ENCODE results near the gene SFXN5.

Gene SFXN5

DNA sequence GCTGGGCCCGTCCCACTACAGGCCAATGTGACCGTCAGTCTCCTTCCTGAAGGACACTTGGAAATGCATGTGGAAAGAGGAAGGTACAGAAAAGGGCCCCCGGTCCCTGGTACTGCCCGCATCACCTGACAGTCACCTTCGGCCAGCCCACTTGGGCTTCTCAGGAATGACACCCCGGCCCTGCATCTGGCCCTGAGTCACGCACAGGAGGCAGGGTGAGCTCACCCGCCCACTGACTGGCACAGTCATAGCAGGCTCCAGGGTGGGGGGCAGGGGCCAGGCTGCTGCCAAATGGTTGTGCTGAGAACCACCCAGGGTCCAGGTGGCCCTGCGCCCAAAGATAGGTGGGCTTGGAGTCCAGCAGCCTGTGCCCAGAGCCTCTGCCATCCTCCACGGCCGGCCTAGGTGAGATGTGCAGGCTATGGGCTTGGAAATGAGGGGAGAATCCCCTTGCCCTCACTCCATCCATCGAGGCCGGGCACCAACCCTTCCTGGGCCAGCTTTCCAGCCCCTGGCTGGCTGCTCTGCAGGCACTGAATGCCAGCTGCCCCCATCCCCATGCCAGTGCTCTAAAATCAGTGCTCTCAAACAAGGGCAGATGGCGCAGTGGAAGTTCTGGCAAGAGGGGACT lies 140.1 kb downstream of the SFXN5 start:
- DNase-seq (ENCODE audit: insufficient read length, low spot score): no peak
- FAIRE-seq: no peak

DNA sequence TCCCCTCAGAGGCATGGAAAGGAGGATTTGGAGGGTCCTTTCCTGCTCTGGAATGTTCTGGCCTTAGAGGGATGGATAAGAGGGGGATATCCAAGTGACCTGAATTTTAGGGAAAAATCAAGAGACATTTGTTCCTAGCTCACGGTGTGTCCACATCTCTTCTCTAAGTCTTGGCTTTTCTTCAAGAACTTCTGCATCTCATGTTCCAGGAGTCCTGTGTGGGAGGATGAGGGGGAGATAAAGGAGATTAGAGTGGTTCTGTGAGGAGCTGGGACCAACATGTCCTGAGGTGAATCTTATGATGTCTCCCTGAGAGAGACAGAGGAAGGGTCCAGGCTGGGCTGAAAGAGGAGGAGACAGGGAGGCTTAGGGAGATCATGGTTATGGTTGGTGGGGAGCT lies 142.5 kb downstream of the SFXN5 start:
- no peak for DNase-seq (ENCODE audit: insufficient read length, low spot score)
- no peak for FAIRE-seq

DNA sequence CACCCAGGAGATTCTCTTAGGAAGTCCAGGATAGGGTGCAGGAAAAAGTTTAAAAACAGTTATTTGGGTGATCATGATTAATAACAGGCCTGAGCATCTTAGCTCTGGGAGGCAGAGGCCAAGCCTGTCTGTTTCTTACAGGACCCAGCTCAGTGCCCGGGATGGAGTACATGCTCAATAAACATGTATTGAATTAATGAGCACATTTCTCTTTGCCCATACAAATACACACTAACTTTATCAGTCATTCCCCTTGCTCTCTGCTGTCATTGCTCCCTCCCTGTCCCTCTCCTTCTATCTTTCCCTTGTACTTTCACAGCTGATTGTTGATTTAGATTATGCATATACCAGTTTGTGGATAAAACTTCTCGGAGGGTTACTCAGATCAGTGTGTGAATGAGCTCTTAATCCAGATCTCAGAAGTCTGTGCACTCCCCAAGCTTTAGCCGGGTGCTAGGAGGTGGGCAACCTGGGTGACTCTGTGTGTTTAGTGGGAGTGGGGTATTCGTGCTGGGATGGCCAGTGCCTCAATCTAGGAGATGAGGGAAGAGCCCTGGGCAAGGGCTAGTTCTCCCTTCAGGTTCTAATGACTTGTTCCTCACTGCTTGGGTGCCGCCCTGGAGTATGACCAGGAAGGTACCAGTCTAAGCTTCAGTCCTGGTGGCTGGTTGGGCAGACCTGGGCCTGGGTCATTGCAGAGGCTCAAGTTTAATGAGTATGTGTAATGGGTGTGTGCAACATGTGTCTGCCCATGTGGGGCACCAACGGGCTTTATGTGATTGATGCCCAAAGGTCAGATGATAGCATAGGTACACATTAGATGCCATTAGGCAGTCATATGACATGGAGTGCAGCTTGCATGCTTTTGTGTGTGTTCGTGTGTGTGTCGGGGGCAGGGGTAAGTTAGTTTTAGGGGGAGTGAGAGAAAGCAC lies 143.6 kb downstream of the SFXN5 start:
- FAIRE-seq (no peak), DNase-seq (ENCODE audit: insufficient read length, low spot score) (no peak)

GRCh38 chr2:72926811-72927465 lies 144.6 kb downstream of the SFXN5 start:
- DNase-seq (ENCODE audit: insufficient read length, low spot score): no peak
- no peak for FAIRE-seq

DNA sequence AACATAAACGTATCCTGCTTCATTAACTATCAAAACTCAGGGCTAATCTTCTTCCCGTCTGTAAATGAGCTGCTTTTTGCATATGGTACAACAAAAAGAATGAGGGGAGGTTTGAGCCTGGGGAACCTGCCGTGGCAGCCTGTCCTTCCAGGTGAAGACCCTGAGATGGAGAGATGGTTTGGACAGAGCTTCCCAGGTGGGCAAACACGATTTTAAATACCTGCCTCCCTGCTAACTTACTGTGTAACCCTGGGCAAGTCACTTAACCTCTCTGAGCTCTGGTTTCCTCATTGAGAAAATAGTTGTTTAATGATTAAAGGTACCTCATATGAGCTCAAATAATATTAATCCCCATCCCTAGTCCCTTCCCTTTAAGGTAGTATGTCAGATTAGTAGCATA lies 145.1 kb downstream of the SFXN5 start:
- no peak for DNase-seq (ENCODE audit: insufficient read length, low spot score)
- no peak for FAIRE-seq

GRCh38 chr2:72925328-72925943 lies 146.1 kb downstream of the SFXN5 start:
- DNase-seq (ENCODE audit: insufficient read length, low spot score) (no peak), FAIRE-seq (no peak)

GRCh38 chr2:72924353-72925240 lies 146.9 kb downstream of the SFXN5 start:
- no peak for DNase-seq (ENCODE audit: insufficient read length, low spot score)
- no peak for FAIRE-seq

DNA sequence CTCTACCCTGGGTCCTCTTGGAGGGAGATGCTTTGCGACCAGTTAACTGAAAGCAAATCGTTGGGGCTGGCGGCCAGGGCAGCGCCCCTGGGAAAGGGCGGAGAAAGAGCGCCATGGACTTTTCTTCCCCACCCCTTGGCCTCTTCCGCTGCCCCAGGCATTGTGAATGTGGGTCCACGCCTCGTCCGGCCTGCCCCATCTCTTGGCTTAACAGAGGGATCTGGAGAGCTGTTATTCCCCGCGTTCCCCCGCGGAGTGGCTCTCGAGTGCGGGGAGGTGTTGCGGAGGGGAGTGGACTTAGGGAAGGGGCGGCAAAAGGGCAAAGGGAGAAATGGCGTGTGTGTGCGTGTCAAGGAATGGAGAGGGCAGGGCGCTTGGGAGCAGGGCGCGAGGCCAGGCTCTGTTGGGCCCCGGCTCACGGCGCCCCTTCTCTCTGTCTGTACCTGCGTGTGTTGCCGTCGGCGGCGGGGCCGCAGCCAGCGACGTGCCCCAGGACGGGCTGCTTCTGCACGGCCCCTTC lies 147.6 kb downstream of the SFXN5 start:
- DNase-seq (ENCODE audit: insufficient read length, low spot score): no peak
- FAIRE-seq: no peak

GRCh38 chr2:72921853-72922252 lies 149.7 kb downstream of the SFXN5 start:
- DNase-seq (ENCODE audit: insufficient read length, low spot score) (no peak), FAIRE-seq (no peak)

DNA sequence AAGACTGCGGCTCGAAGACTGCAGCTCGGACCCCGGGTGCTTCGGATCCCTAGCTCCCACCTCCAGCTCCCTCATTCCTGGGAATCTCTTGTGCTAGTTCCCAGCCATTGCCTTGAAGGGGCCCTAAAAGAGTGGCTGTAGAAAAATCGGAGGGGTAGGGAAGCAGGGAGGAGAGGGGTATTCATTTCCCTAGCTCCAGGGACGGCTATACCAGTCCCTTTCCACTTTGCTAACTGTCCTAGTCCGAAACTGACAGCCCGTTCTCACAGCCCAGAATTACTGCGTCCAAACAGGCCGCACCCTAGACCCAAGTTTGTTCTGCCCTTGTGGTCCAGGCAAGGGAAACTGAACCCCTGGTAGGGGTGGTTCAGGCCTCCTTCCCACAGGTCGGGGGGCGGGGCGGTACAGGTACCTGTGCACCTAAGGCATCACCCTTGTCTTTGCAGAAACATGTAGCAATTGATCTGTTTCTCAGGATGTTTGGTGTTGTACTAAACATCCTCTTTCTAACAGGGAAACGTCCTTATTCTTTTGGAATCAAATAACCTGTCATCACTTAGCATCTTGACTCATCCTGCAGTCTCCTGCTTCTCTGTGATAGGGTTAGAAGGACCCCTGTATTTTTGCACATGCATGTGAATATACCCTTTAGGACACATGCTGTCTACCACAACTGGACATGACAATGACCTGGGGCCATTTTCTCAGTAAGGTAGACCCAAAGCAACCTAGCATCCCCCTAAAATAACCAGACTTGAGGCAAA lies 150.2 kb downstream of the SFXN5 start:
- no peak for DNase-seq (ENCODE audit: insufficient read length, low spot score)
- no peak for FAIRE-seq

DNA sequence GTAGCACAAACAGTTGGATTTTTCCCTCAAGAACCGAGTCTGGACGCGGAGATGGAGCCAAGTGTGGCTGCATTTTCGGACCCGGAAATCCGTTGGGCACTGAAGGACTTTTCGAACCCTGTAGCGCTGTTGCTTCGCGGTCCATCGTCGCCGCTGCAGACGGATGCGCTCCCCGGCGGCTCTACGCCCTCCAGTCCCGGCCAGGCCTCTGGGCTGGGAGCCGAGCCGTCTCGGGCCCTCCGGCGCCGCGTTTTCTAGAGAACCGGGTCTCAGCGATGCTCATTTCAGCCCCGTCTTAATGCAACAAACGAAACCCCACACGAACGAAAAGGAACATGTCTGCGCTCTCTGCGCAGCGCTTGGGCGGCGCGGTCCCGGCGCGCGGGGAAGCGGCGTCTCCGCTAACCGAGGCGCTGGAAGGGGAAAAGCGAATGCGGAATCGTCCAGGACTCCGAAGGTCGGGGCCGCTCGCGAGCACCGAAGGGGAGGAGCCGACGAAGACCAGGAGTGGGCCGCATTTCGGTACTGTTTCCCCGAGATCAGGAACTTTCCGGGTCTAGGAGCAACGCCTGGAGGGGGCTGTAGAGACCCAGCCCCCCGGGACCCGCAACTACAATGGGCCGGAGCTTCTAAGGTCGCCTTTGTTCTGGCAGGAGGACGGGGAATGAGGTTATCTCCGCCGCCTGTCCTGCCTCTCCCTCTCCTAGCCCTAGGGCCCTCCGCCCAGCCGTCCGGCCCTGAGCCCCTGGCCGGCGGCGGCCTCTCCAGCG lies 151.0 kb downstream of the SFXN5 start:
- DNase-seq (ENCODE audit: insufficient read length, low spot score) (no peak), FAIRE-seq (peak; percentile 4)

DNA sequence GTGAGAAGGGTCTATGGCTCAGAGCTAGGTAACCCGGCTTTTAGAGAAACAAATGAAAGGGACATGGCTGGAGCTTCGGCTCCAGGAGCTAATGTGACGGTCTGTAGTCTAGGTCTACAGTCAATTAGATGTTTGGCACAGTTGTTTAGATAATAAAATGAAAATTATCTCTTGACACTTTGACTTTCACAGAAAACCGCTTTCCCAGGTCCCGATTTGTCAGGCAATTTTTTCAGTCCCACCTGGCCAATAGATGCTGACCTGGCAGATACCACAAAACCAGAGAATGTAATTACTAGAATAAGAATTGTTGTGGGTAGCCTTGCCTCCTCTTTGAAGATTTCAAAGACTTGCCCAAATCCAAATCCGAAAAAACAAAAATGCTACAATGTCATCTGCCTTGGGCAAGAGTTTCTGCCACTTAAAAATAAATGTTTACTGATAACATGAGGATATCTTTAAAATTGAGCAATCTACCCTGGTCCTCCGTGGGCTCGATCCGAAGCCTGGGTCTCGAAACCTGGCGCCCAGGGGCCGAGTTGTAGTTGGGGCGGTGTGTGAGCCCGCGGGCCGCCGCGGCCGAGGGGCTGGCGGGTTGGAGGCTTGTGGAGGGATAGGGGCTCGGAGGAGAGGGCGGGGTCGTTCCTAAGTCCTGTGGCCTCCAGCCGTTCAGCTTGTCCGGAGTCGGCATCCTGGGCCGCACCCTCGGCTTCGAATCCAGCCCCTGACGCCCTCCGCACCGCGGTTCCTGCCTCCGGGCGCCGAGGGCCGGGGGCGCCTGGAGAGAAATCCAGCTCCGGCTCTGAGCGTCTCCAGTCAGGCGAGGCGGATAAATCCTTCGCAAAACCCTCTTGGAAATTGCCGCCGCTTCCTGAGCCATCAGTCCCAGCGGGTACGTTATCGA lies 151.8 kb downstream of the SFXN5 start:
- FAIRE-seq: no peak
- no peak for DNase-seq (ENCODE audit: insufficient read length, low spot score)

- DNase-seq (ENCODE audit: insufficient read length, low spot score) (no peak), FAIRE-seq (no peak)
Observed at GRCh38 chr2:72917877-72918553, 153.5 kb downstream of the SFXN5 start.

DNA sequence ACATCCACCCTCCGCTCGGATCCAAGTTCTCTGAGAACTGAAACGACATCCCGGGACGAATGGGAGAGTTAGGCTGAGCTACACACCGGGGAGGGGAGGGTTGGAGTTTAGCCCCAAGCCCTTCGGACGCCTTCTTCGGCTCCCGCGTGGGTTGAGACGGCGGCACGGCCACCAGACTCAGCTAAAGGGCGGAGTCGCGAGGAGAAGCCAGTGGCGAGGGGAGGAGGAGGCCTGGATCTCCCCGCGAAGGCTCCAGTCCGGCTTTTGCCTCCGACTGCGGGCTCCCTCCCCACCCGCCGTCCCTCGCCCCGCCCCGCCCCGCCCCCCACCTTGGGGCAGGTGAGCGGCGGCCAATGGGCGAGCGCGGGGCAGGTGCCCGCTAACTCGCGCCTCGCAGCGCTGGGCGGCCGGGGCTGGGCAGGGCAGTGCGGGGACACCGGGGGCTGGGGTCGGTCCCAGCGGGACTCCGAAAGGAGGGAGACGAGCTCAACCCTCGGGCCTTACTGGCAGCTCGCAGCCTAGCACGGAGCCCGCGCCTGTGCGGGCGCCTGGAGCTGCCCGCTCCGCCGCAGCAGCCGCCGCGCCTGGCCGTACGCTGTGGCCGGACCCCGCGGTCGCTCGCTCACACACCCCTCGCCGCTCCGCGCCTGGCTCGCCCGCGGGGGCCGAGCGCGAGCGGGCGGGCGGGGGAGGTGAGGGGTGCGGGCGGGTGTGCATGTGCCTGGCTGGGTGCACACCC lies 154.2 kb downstream of the SFXN5 start, which contains the start of gene EMX1:
Gene EMX1 (plus strand): TSS at position 382 of the 739 bp plus-strand sequence. CDS start 334 bp downstream, at position 716.
- FAIRE-seq (no peak), DNase-seq (ENCODE audit: insufficient read length, low spot score) (peak; percentile 87)

DNA sequence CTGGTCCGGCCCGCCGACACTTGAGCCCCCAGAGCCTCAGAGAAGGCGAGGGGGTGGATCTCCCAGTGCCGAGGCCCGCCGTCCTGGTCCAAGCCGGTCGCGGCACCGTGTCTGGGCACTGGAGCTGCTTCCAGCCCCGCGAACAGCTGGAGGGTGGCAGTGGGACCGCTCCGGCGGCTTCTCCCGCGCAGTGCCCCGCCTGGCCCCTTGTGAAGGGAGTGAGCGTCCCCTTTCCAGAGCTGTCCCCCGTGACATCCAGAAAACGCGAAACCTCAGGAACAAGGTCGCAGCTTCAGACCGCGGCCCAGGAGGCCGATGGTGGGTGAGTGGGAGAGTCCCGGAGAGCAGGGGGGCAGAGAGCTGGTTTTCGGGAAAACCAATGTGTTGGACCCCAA lies 154.8 kb downstream of the SFXN5 start:
- FAIRE-seq (no peak), DNase-seq (ENCODE audit: insufficient read length, low spot score) (no peak)

Data from GM19239 (cell line).